H1 (cell line): ENCODE data around the gene APMAP. TPM values are rescaled to one million over a fixed set of nuclear protein-coding genes. Genes with fewer than 3 reads are reported as not detected.

Experiments used
- CTBP2 ChIP-seq: IDR thresholded peaks from 2 replicates; pipeline ENCODE4 v1.7.0; 2011; ENCODE audit warnings: borderline replicate concordance, mild to moderate bottlenecking, moderate library complexity, mixed read lengths, low read length; ENCODE audit not compliant: insufficient read depth, insufficient read length
- POLR2A ChIP-seq, 2 experiments: IDR thresholded peaks; 1 replicate in 1 of 2; 2 replicates in 1 of 2; pipeline ENCODE4 v1.6.1; 2011; ENCODE audit warnings: low read depth in 2 of 2, low read length in 2 of 2, mild to moderate bottlenecking in 2 of 2; ENCODE audit errors: control extremely low read depth in 1 of 2
- TAF7 ChIP-seq: optimal IDR thresholded peaks from 2 replicates; pipeline ENCODE3; 2011; ENCODE audit warnings: low read depth, mild to moderate bottlenecking, inconsistent platforms, low read length, moderate library complexity, borderline replicate concordance
- TEAD4 ChIP-seq: IDR thresholded peaks from 2 replicates; pipeline ENCODE4 v1.6.1; 2012; ENCODE audit warnings: low read depth, low read length, inconsistent platforms, mixed read lengths
- polyA plus RNA-seq, 7 experiments: library from polyadenylated mRNA; depleted of rRNA in 3 of 7; stranded (reverse) in 5 of 7; unstranded in 2 of 7; fragments of >200 nt in 5 of 7; fragments of 200-250 nt in 2 of 7; gene quantifications; 1 replicate in 5 of 7; 2 replicates in 1 of 7; 4 replicates in 1 of 7; pipeline versions ENCODE4 v1.2.1 to v1.2.3, GENCODE V29; 2011 to 2013; ENCODE audit warnings: missing spikeins in 2 of 7, mixed read lengths in 2 of 7
- total RNA-seq: library from RNA; stranded (reverse); fragmentation: NEBNext Ultra II Directional; extraction: Animal tissue kit (Norgen Biotek cat#: 25700); gene quantifications from 2 replicates; pipeline ENCODE4 v1.2.1, GENCODE V29; 2021

The APMAP gene
- total and polyA plus RNA-seq, 2 of the 8 experiments (the other 6 are each of a cell fraction or from before 2014, with no cell fraction given), result 31.3 to 66.0 TPM

DNA sequence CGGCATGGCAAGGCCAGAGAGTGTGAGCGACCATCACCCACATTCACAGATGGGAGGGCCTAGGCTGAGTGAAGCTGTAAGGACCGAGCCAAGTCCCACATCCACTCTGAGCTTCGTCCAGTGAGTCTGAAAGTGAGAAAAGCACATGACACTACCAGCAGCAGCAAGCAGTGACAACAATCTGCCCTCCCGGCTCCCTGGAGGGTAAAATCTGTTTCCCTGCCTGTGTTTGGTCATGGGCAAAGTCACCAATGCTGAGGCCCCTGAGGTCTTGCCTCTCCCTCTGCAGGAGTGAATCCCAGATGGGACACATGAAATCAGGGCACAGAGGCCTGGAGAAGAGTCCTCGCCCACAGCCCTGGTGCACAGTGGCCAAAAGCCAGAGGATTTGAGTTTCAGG, 49.9 kb downstream of the APMAP start (continued):
- TF ChIP-seq TAF7 (no peak), POLR2A (IDR thresholded peaks at IDR 0.05; ENCODE audit: control extremely low read depth in 1 of 2, low read depth in 2 of 2, low read length in 2 of 2) (no peak), CTBP2 (no peak), TEAD4 (no peak)
